HepG2 (cell line): ENCODE results near the gene MEGF6. TPM values are rescaled to one million over a fixed set of nuclear protein-coding genes. Genes with fewer than 3 reads are reported as not detected.

ENCODE experiments used
- ATAC-seq: fragments of 200-7000 bp; cut with Tn5 transposase; 3 replicates; pipeline ENCODE4 v1.9.1; 2020; ENCODE audit warnings: mild to moderate bottlenecking, moderate library complexity
- BruUV-seq: library from RNA; stranded (reverse); fragments of 400-500 nt; replicated peaks from 2 replicates; lab custom pipeline; 2021; lab: Mats Ljungman, UMichigan
- CTCF ChIA-PET: fragments of 300-600 bp; formaldehyde crosslinking; extraction: SDS; loops from one replicate; lab custom pipeline; 2021; ENCODE audit warnings: low total read pairs, inconsistent platforms, low intra/inter-chr PET ratio; lab: Yijun Ruan, JAX
- POLR2A ChIA-PET: fragments of 350-600 bp; sonication (Branson Sonifier 250); formaldehyde crosslinking; loops from one replicate; lab custom pipeline; 2020; ENCODE audit warnings: antibody characterized with exemption, inconsistent platforms; lab: Yijun Ruan, JAX
- DNase-seq: peaks from one replicate; pipeline ENCODE4 v3.0.0-alpha.2; 2015; ENCODE audit warnings: low spot score
- FAIRE-seq: peaks from 3 replicates; lab custom pipeline; 2011; peaks lifted over from hg19 to GRCh38; lab: Jason Lieb, UNC
- H2AFZ ChIP-seq: one replicate; pipeline ENCODE4 v1.6.1; 2011; ENCODE audit warnings: low read length, inconsistent platforms
- H3K27ac ChIP-seq: fragments of 300-600 bp; 3 replicates; pipeline ENCODE4 v1.8.0; 2011; ENCODE audit warnings: mixed run types, mild to moderate bottlenecking, mixed read lengths, low read length, inconsistent platforms; ENCODE audit not compliant: insufficient read depth; ENCODE audit errors: extremely low read length
- H3K27me3 ChIP-seq, 2 experiments: fragments of 200-600 bp in 1 of 2; 2 replicates in 1 of 2; 3 replicates in 1 of 2; pipeline versions ENCODE4 v1.6.0 to v1.8.0; 2011; ENCODE audit warnings: low read length in 2 of 2, mild to moderate bottlenecking in 2 of 2, moderate library complexity in 2 of 2, inconsistent platforms in 1 of 2; ENCODE audit not compliant: insufficient read depth in 2 of 2, control insufficient read depth in 1 of 2
- H3K36me3 ChIP-seq, 2 experiments: fragments of 200-600 bp in 1 of 2; replicated peaks in 1 of 2; 2 replicates in 1 of 2; 3 replicates in 1 of 2; pipeline versions ENCODE4 v1.5.1 to v1.8.0; 2011; ENCODE audit warnings: low read length in 2 of 2, inconsistent platforms in 1 of 2; ENCODE audit not compliant: insufficient read depth in 2 of 2, control insufficient read depth in 1 of 2
- H3K4me1 ChIP-seq: 2 replicates; pipeline ENCODE4 v1.5.1; 2012; ENCODE audit warnings: low read length, inconsistent platforms; ENCODE audit not compliant: insufficient read depth
- H3K4me2 ChIP-seq: 2 replicates; pipeline ENCODE4 v1.6.0; 2011; ENCODE audit warnings: low read depth, low read length, inconsistent platforms
- H3K4me3 ChIP-seq, 3 experiments: fragments of 200-600 bp in 1 of 3; sonication (generic), shearing (Covaris generic) in 1 of 3; replicated peaks in 1 of 3; 2 replicates each; pipeline ENCODE4 v1.5.1; 2011 to 2016; ENCODE audit warnings: low read length in 3 of 3, inconsistent platforms in 2 of 3, low read depth in 2 of 3, mild to moderate bottlenecking in 2 of 3, control low read depth in 1 of 3, mixed read lengths in 1 of 3; ENCODE audit not compliant: insufficient read depth in 1 of 3
- H3K79me2 ChIP-seq: one replicate; pipeline ENCODE4 v1.6.1; 2011; ENCODE audit warnings: low read length, inconsistent platforms; ENCODE audit not compliant: insufficient read depth
- H3K9ac ChIP-seq: 2 replicates; pipeline ENCODE4 v1.6.0; 2011; ENCODE audit warnings: mild to moderate bottlenecking, low read depth, low read length, inconsistent platforms; ENCODE audit not compliant: insufficient read depth
- H3K9me3 ChIP-seq: 2 replicates; pipeline ENCODE4 v1.5.1; 2012; ENCODE audit warnings: mild to moderate bottlenecking, low read length
- H4K20me1 ChIP-seq: 2 replicates; pipeline ENCODE4 v1.6.0; 2011; ENCODE audit warnings: inconsistent platforms, mild to moderate bottlenecking, low read length, moderate library complexity; ENCODE audit not compliant: insufficient read depth
- AGO1 ChIP-seq: fragments of 200-400 bp; formaldehyde crosslinking; IDR thresholded peaks from 2 replicates; pipeline ENCODE4 v1.6.1; 2017; ENCODE audit warnings: mild to moderate bottlenecking, low read depth, low read length, moderate library complexity; ENCODE audit not compliant: poor library complexity, severe bottlenecking
- ASH2L ChIP-seq: fragments of 300-600, 200-600 bp; sonication (generic); IDR thresholded peaks from 2 replicates; pipeline ENCODE4 v1.7.0; 2017; ENCODE audit warnings: low read depth, mild to moderate bottlenecking, moderate library complexity, mixed read lengths, low read length; ENCODE audit not compliant: insufficient read length
- ATF7 ChIP-seq, 2 experiments: fragments of 450-650 bp in 1 of 2; sonication (generic) in 1 of 2; formaldehyde crosslinking in 1 of 2; IDR thresholded peaks; 2 replicates each; pipeline versions ENCODE4 v1.4.0 to v1.6.1; 2016 to 2020; ENCODE audit warnings: antibody characterized with exemption in 1 of 2, mild to moderate bottlenecking in 1 of 2, missing genetic modification reagents in 1 of 2
- MTA3 ChIP-seq: sonication (generic); formaldehyde crosslinking; IDR thresholded peaks from 2 replicates; pipeline ENCODE4 v1.4.0; 2020; ENCODE audit warnings: missing genetic modification reagents
- PHB2 ChIP-seq: fragments of 450-650 bp; IDR thresholded peaks from 2 replicates; pipeline ENCODE4 v1.6.1; 2018; ENCODE audit not compliant: partially characterized antibody
- RBM22 ChIP-seq: fragments of 200-400 bp; formaldehyde crosslinking; optimal IDR thresholded peaks from 2 replicates; pipeline ENCODE3; 2017; ENCODE audit warnings: mild to moderate bottlenecking, low read length, moderate library complexity
- SATB2 ChIP-seq: sonication (generic); formaldehyde crosslinking; IDR thresholded peaks from 2 replicates; pipeline ENCODE4 v1.5.0; 2020; ENCODE audit warnings: missing genetic modification reagents
- SKIL ChIP-seq: sonication (generic); formaldehyde crosslinking; IDR thresholded peaks from 2 replicates; pipeline ENCODE4 v1.8.0; 2022; ENCODE audit warnings: missing genetic modification reagents, mild to moderate bottlenecking, moderate library complexity, borderline replicate concordance
- SUZ12 ChIP-seq: fragments of 150-350 bp; IDR thresholded peaks from 2 replicates; pipeline ENCODE4 v1.6.1; 2014; ENCODE audit warnings: low read depth, low read length
- TFDP1 ChIP-seq: IDR thresholded peaks from 2 replicates; pipeline ENCODE4 v1.6.1; 2016; ENCODE audit warnings: missing compliant biosample characterization, missing genetic modification reagents, borderline replicate concordance
- WIZ ChIP-seq: sonication (generic); formaldehyde crosslinking; IDR thresholded peaks from 2 replicates; pipeline ENCODE4 v1.5.1; 2020; ENCODE audit warnings: mild to moderate bottlenecking, missing genetic modification reagents
- ZBTB34 ChIP-seq: sonication (generic); formaldehyde crosslinking; IDR thresholded peaks from 2 replicates; pipeline ENCODE4 v1.8.0; 2022; ENCODE audit warnings: mild to moderate bottlenecking, missing genetic modification reagents
- ZFX ChIP-seq: sonication (generic); formaldehyde crosslinking; IDR thresholded peaks from 2 replicates; pipeline ENCODE4 v1.4.0; 2020; ENCODE audit warnings: mild to moderate bottlenecking, low read depth, missing genetic modification reagents, moderate library complexity
- ZMAT5 ChIP-seq: sonication (generic); formaldehyde crosslinking; IDR thresholded peaks from 2 replicates; pipeline ENCODE4 v1.5.0; 2020; ENCODE audit warnings: mild to moderate bottlenecking, low read depth, missing genetic modification reagents, borderline replicate concordance
- ZNF703 ChIP-seq: sonication (generic); formaldehyde crosslinking; IDR thresholded peaks from 2 replicates; pipeline ENCODE4 v1.5.1; 2020; ENCODE audit warnings: missing genetic modification reagents, mild to moderate bottlenecking, moderate library complexity, borderline replicate concordance
- ZSCAN9 ChIP-seq: IDR thresholded peaks from 2 replicates; pipeline ENCODE4 v1.6.1; 2016; ENCODE audit warnings: borderline replicate concordance
- WGBS: methylation state at CpG from one replicate; pipeline ENCODE4 v1.1.6; 2017; ENCODE audit warnings: low lambda C conversion rate; 5-methylcytosine and 5-hydroxymethylcytosine counted together
- in situ Hi-C: cut with HindIII; loops from 2 replicates; pipeline ENCODE4 v1.10.0; 2017; ENCODE audit warnings: low pct_unique_long_range_greater_than_20kb; ENCODE audit not compliant: extremely low pct_ligation_motif_present
- intact Hi-C: fragments of 100-400 bp; cut with micrococcal nuclease; formaldehyde crosslinking; loops from one replicate; pipeline ENCODE4 v1.10.0; 2022; ENCODE audit not compliant: unreplicated experiment
- polyA plus RNA-seq, 8 experiments: library from polyadenylated mRNA; depleted of rRNA in 3 of 8; stranded (reverse) in 7 of 8; unstranded in 1 of 8; fragments of >200 nt; fragmentation: Illumina TruSeq in 4 of 8; extraction: Trizol in 4 of 8; gene quantifications; 2 replicates each; pipeline versions ENCODE4 v1.2.1 to v1.2.3, GENCODE V29; 2011 to 2016; ENCODE audit warnings: low read depth in 4 of 8, missing spikeins in 1 of 8, mixed read lengths in 1 of 8; ENCODE audit not compliant: insufficient read depth in 1 of 8
- total RNA-seq, 5 experiments: library from RNA; depleted of rRNA; stranded (reverse); fragments of >200 nt; fragmentation: Illumina TruSeq; extraction: Trizol; gene quantifications; 2 replicates each; pipeline ENCODE4 v1.2.3, GENCODE V29; 2016; ENCODE audit warnings: low read depth in 1 of 5
- TF ChIP-seq, protein P1 (sequence below): sonication (generic); formaldehyde crosslinking; IDR thresholded peaks from 2 replicates; pipeline ENCODE4 v1.5.1; 2020; ENCODE audit warnings: mild to moderate bottlenecking, missing genetic modification reagents

MEGF6 gene
- total and polyA plus RNA-seq, 2 of the 13 experiments (the other 11 are each of a cell fraction or from before 2014, with no cell fraction given): 1.9 TPM

DNA sequence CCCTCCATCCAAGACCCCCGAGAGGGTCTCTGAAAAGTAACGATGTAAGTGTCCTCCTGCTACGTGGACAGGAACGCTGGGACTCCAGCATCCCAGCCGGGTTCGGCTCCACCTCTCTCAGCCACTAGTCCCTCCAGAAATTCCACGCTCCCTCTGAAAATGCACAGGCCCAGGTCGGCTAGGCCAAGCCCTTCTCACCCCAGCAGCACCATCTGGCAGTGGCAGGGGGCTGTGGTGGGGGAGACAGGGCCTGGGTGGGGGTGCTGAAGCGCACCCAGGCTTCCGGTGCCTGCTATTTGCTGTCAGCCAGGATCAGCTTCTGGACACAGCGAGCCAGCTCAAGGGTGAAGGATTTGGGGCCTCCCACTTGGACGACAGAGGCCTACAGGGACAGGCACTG lies 83.5 kb downstream of the MEGF6 start:
- Histone ChIP-seq H3K4me2 (no peak overlapping the region), H3K9ac (no peak overlapping the region), H3K9me3 (no peaks in the 10 kb centered on the region), H3K27me3 (peaks cover 30 to 77% of the 10 kb centered on the region in 2 experiments), H2AFZ (no peak overlapping the region), H4K20me1 (peaks cover 17% of the 10 kb centered on the region; the same call in 1 of the 2 replicates), H3K79me2 (no peaks in the 10 kb centered on the region), H3K4me1 (peaks cover 9% of the 10 kb centered on the region), H3K4me3 (no peak overlapping the region), H3K36me3 (no peaks in the 10 kb centered on the region), H3K27ac (no peak overlapping the region)
- POLR2A ChIA-PET: no interaction called here
- CTCF ChIA-PET: no interaction called here
- no TSS peak for BruUV-seq
- DNase-seq (no peak), FAIRE-seq (no peak), ATAC-seq (no peak)
- WGBS: 31% methylated on average over 6 of the region's 12 CpGs
- in situ Hi-C loops: no loop called here
- intact Hi-C loops: no loop called here
- TF ChIP-seq ZBTB34: no peak
- no peak for TF ChIP-seq ZSCAN9 (CRISPR knock-in tag)
- no peak for TF ChIP-seq ATF7 (IDR thresholded peaks at IDR 0.05)
- TF ChIP-seq ATF7 (CRISPR knock-in tag; IDR thresholded peaks at IDR 0.05): no peak
- TF ChIP-seq TFDP1 (CRISPR knock-in tag): no peak
- TF ChIP-seq SATB2: no peak
- TF ChIP-seq SKIL (CRISPR knock-in tag): no peak
- TF ChIP-seq ZNF703 (CRISPR knock-in tag): no peak
- peak; percentile 5 for TF ChIP-seq RBM22
- TF ChIP-seq AGO1: peak; percentile 82
- TF ChIP-seq ZMAT5 (CRISPR knock-in tag): no peak
- TF ChIP-seq SUZ12: no peak
- no peak for TF ChIP-seq MTA3
- TF ChIP-seq WIZ: no peak
- TF ChIP-seq ASH2L: no peak
- TF ChIP-seq, protein P1, sequence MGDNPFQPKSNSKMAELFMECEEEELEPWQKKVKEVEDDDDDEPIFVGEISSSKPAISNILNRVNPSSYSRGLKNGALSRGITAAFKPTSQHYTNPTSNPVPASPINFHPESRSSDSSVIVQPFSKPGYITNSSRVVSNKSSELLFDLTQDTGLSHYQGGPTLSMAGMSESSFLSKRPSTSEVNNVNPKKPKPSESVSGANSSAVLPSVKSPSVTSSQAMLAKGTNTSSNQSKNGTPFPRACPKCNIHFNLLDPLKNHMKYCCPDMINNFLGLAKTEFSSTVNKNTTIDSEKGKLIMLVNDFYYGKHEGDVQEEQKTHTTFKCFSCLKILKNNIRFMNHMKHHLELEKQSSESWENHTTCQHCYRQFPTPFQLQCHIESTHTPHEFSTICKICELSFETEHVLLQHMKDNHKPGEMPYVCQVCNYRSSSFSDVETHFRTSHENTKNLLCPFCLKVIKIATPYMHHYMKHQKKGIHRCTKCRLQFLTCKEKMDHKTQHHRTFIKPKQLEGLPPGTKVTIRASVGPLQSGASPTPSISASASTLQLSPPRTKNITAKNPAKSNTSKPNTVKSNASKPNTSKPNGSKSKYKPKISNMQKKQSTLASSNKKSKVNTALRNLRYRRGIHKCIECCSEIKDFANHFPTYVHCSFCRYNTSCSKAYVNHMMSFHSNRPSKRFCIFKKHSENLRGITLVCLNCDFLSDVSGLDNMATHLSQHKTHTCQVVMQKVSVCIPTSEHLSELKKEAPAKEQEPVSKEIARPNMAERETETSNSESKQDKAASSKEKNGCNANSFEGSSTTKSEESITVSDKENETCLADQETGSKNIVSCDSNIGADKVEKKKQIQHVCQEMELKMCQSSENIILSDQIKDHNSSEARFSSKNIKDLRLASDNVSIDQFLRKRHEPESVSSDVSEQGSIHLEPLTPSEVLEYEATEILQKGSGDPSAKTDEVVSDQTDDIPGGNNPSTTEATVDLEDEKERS (CRISPR knock-in tag): no peak
- TF ChIP-seq PHB2: no peak
- no peak for TF ChIP-seq ZFX (CRISPR knock-in tag)
